ENCODE data around the gene PIKFYVE.
A peak's percentile ranks its signal among the peaks of the same experiment; 100 is the strongest.
"Not testable (repeated sequence)": the region's sequence is repeated elsewhere in the genome, so short reads cannot be mapped to it uniquely, and the experiment has no call there.

The PIKFYVE gene, protein sequence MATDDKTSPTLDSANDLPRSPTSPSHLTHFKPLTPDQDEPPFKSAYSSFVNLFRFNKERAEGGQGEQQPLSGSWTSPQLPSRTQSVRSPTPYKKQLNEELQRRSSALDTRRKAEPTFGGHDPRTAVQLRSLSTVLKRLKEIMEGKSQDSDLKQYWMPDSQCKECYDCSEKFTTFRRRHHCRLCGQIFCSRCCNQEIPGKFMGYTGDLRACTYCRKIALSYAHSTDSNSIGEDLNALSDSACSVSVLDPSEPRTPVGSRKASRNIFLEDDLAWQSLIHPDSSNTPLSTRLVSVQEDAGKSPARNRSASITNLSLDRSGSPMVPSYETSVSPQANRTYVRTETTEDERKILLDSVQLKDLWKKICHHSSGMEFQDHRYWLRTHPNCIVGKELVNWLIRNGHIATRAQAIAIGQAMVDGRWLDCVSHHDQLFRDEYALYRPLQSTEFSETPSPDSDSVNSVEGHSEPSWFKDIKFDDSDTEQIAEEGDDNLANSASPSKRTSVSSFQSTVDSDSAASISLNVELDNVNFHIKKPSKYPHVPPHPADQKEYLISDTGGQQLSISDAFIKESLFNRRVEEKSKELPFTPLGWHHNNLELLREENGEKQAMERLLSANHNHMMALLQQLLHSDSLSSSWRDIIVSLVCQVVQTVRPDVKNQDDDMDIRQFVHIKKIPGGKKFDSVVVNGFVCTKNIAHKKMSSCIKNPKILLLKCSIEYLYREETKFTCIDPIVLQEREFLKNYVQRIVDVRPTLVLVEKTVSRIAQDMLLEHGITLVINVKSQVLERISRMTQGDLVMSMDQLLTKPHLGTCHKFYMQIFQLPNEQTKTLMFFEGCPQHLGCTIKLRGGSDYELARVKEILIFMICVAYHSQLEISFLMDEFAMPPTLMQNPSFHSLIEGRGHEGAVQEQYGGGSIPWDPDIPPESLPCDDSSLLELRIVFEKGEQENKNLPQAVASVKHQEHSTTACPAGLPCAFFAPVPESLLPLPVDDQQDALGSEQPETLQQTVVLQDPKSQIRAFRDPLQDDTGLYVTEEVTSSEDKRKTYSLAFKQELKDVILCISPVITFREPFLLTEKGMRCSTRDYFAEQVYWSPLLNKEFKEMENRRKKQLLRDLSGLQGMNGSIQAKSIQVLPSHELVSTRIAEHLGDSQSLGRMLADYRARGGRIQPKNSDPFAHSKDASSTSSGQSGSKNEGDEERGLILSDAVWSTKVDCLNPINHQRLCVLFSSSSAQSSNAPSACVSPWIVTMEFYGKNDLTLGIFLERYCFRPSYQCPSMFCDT (N-terminal part only)

DNA sequence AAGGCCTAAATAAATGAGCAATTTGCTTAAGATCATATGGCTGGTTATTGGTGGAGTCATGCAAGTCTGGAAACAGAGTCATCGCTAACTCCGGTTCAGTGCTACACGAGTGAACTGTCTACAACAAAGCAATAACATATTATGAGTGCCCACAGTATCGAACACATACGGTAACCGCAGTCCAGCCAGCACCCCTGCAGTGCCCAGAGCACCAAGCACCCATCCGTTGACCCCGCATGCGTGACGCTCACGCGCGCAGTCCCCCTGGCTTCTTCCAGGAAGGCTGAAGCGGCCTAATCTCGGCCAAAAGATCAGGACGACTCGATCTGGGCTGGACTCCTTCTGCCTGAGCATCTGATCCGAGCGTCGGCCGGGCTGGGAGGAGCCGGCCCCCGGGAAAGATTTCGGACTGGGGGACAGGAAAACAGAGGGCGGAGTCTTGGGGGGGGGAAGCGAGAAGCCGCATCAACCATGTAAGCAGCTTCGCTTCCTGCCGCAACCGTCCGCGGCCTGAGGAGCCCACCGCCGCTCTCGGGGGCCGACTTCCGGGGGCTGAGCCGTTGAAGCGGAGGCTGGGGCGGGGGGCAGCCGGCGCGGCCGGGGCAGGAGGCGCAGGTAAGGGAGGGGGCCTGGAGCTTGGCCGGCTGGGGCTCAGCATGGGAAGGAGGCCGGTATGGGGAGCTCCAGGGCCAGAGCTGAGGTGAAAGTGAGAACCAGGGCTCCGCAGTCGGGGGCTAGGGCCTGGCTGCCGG lies at the start of gene PIKFYVE:
Gene PIKFYVE, plus strand, starts transcription at position 455 of the 752 bp plus-strand sequence. CDS start 5,265 bp downstream, outside the sequence.
- peak; percentile 99 for DNase-seq (ENCODE audit: low read depth)

DNA sequence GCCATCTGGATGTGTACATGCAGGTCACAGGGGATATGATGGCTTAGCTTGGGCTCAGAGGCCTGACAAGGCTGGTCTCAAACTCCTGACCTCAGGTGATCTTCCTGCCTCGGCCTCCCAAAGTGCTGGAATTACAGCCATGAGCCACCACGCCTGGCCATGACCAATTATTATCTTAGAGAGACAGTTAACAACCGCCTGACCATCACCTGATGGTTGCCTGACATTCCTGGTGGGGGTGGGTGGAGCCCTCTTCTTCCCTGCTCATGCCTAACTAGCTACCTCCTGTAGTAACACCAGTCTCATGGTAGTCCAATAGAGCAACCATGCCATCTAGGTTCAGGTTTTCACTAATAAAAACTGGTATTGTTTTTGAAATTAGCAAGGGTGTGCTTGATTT lies 44.2 kb upstream of the PIKFYVE start:
- not testable (repeated sequence) for DNase-seq (ENCODE audit: low read depth)

DNA sequence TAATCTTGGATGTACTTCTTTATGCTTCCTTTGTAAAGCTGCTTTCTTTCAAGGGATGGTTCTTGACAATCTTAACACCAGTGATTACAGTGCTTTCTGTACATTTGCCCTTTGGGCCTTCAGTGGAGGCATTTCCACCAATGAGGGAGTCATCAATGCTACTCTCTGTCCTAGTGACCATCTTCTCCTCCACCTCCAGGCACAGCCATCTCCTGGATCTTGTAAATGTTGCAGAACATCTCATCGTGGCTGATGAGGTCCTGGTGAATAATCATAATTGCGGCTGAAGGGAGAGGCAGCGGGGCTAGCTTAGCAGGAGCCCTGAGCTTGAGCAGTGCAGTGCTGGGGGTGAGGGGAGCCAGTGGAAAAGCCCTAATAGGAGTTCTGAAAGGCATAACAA lies 43.7 kb upstream of the PIKFYVE start:
- DNase-seq (ENCODE audit: low read depth): no peak

DNA sequence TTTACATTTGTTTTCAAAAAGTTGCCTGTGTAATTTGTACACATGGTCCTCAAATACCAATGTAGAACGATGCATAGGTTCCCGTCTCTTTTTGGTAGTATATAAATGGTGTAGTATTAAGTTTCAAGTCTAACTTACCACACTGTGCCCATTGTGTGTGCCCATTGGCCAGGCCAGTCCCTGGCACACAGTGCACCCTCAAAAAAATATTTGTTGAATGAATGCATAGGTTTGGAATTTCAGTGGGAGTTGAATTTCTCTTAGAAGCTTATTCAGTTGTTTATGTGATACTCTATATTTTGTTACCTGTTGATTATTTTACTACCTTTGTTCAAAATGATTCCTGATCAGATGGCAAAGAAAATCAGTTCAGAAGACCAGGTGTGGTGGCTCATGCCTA lies 41.3 kb upstream of the PIKFYVE start:
- DNase-seq (ENCODE audit: low read depth): peak; percentile 5

DNA sequence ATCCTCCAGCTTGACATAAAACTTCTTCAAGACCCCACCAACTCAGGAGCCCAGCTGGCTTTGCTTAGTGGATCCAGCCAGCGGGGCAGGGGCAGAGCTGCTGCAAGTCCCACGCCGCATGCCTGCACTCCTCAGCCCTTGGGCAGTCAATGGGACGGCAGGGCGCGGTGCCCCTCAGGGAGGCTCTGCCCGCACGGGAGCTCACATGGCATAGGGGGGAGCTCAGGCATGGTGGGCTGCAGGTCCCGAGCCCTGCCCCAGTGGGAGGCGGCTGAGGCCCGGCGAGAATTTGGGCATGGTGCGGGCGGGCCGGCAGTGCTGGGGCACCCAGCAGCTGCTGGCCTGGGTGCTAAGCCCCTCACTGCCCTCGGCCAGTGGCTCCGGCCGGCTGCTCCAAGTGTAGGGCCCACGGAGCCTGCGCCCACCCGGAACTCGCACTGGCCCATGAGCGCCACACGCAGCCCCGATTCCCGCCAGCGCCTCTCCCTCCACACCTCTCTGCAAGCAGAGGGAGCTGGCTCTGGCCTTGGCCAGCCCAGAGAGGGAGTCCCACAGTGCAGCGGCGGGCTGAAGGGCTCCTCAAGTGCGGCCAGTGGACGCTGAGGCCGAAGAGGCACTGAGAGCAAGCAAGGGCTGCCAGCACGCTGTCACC lies 38.3 kb upstream of the PIKFYVE start:
- DNase-seq (ENCODE audit: low read depth): no peak

DNA sequence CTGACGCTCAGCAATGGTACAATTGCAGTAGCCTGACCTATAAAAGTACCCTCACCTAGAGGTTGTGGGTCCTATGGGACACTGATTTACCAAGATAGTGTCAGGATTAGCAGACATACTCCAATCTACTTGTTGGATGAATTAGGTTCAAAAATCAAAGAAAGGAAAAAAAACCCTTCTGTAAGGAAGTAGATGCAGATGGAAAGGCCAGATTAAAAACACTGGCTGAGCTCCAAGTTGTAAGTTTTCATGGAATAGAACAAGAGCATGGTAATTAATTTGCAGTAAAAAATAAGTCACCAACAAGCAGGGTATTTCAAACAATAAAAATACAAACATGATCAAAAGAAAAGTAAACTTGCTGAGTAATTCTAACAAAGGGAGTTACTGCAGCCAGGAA lies 37.6 kb upstream of the PIKFYVE start:
- DNase-seq (ENCODE audit: low read depth): no peak

DNA sequence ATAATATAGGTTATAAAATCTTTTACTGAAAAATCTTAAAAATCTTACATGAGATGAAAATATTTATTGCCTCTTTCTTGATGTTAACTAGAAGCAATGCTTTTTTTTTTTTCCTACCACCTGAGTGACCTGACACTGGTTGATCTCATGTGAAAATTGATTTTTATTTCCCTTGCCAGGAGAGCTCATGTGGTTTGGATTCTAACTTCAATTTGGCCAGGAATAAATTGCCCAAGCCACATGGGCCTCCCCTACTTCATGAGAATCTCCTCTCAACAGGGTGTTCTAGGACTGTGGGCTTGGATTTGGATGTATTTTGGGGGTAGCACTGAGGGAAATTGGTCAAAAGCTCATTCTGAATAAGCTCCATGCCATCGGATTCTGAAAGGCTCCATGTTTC lies 31.3 kb upstream of the PIKFYVE start:
- DNase-seq (ENCODE audit: low read depth): no peak

DNA sequence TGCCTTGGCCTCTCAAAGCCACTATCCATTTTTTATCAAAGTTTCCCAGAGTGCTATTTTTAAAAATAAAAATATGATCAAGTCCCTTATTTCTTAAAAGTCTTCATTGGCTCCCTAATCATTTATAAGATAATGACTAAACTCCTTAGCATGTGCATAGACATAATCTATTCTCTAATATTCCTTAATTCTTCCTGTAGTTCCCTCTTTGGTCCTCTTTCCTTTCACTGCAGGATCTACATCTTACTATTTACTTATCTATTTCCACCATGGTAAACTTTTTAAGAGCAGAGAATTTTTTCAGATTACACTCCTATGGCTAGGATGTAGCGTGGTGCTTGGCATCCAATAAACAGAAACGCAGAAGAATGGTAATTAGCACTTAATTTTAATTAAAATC lies 30.2 kb upstream of the PIKFYVE start:
- no peak for DNase-seq (ENCODE audit: low read depth)

DNA sequence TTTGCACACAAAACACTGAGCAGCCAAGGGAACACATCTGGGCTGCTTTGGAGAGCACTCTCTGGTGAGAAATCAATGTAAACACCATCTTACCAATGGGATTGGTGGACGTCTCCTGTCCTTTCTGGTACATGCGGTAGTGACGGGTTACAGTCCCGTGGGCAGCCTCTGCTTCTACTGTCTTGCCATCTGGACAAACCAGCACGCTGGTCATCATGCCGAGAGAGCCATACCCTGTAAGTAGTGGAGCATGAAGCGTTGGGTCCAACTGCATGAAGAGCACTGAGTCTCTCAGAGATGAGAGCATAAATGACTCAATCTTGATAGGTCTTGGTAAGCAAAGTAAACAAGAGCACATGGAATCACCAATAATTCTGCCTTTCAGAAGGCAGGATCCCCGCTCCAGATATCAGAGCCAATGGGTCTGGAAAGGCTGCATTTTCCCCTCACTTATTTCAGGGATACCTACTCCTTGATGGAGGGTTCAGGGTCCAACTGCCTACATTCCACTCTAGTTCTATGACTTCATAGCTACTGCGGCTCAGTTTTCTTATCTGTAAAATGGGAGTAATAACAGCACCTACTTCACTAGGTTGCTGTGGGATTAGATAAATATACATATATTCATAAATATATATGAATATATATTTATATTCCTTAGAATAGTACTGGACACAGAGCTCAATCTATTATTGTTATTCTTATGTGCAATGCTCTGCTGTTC lies 26.1 kb upstream of the PIKFYVE start:
- no peak for DNase-seq (ENCODE audit: low read depth)

DNA sequence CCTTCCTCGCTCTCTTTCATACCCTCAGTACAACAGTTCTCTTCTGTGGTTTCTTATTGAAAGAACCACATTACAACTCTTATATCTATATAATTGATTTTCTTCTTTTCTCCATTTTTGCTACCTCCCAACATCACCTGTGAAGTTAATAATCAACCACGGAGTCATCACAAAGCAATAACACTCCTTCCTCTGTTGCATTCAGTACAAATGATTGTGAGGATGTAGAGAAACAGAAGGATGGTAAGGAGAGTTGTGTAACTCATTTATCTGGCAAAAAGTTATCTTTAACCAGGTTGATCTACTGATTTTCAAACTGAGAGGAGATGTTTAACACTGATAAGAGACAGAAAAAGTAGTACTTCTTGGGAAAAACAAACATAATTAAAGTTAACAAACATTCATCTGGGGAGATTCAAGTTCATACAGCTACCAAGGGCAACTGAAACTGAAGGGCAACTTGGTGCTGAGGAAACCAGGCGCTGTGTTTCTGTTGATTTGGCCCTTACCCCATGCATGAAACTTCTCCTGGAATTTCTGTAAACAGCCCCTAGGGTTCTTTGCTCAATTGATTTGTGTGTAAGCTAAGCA lies 25.3 kb upstream of the PIKFYVE start:
- DNase-seq (ENCODE audit: low read depth): no peak

DNA sequence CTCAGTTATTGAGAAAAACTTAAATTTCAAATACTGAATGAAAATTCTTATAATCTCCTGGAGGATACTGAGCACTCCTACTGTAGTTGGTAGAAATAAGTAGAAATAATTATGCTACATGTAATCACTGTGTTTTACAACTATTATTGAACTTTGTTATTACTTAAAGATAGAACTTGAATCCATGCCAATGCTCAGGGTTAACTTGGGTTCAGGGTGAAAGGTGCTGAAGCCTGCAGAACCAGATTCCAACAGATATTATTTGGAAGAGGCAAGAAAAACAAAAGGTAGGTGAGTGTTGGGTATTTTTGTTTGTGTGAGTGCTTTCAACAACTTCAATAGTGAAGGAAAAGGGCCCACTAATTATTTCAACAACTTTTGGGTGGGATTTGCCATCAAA lies 21.6 kb upstream of the PIKFYVE start:
- no peak for DNase-seq (ENCODE audit: low read depth)

DNA sequence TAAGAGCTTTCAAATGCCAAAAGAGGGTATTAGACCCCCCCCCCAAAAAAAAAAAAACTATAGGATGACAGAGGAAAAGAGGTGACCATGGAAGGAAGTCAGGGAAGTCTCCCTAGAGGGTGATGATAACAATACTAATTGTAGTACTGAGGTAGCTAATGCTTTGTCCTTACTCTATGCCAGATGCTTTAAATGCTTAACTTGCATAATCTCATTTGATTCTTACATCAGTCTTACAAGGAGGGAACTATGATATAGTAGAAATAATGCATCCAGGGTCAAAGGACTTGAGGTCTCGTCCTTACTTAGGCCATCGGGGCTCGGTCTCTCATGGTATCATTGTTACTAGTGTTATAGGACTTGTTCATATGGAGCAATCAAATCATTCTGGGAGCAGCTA lies 20.3 kb upstream of the PIKFYVE start:
- DNase-seq (ENCODE audit: low read depth): no peak

DNA sequence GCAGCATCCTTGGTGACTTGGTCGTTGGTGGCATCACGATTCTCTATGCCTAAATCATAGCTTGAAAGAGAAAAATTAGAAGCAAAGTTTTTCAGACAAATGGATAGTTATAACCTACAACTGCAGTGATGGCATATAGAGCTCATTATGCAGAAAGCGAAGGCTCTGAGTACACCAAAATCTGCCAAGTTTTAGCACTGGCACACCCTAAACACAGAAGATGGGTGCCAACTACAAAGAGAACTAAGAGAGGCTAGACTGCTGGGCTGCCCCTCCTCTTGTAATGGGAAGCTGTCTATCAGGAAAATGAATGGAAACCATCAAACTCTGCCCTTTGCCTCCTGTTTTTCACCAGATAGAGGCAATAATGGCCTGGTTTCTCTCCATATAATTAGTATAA lies 17.5 kb upstream of the PIKFYVE start:
- no peak for DNase-seq (ENCODE audit: low read depth)

DNA sequence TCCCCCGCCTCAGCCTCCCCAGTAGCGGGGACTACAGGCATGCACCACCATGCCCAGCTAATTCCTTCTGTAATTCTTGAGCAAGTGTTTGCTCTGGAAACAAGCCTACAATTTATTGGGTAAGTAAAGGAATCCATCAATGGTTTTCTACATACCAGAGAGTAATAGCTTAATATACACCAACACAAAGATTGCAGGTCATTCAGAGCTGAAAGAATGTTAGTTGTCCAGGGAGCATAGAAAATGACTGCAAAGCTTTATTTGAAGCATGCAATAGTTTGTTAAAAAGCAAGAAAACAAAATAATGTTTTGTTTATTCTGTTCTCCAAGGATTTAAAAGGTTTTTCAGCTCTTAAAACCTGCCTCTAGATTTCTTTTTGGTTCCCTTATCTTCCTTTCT lies 16.8 kb upstream of the PIKFYVE start:
- DNase-seq (ENCODE audit: low read depth): peak; percentile 30

DNA sequence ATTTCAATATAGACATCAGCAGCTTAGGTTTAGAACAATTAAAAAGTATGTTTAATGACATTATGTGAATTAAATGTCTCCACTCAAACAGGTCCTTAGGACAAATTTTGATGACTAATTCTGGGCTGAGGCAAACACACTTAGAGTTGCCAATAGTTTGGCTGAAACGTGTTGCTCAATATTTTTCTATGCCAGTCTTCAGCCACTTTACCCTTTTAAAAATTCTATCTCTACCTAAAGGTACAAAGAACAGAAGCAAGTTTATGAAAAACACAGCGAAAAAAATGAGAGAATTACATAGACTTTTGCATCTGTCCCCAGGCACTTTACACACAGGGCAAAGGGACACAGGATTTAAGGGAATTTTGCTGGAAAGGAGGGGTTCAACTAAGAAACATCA lies 15.7 kb upstream of the PIKFYVE start:
- peak; percentile 57 for DNase-seq (ENCODE audit: low read depth)

DNA sequence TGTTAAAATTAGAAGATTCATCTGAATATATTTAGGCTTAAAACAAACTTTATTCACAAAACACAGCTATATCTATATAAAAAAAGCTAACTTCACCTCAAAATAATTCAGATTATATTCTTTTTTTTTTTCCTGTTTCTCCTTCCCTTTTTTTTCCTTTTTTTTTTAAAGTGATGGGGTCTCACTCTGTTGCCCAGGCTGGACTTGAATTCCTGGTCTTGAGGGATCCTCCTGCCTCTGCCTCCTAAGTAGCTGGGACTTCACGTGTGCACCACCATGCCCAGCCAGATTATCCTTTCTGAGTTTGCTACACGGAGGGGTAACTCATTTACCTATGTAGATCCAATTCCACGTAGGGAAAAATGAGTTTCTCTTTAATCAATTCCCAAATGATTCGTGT lies 15.0 kb upstream of the PIKFYVE start:
- DNase-seq (ENCODE audit: low read depth): no peak

DNA sequence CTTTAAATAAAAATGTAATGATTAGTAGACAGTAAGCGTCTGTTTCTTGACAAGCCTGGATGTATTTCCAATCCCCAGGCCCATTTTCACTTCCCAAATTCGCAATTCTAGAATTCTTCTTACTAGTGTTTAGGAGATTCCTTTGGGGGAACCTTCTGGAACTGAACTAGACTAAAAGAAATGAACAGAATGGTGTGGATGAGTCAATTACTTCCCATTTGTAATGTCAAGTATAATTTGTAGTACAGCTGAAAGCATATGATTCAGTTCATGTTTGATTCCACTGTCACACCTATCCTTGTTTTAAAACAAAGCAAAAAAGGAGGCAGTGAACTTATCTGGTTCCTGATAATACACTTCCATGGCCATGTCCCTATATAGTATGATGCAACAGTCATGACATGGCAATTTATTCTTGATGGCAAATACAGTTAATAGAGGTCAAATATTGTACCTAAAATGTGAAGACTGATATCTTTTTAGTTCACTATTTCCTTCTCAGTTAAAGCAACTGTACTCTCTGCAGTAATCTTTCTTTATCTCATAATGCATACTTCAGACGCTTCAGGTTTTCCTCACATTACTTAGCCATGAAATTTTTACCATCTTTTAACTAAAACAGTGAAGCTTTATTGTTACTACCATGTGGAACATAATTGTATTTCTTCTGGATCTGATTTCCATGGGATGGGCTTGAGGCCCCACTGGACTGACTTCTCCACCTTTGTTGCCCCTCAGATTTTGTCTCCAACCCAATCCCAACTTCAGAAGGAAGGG lies 13.2 kb upstream of the PIKFYVE start:
- DNase-seq (ENCODE audit: low read depth): no peak

DNA sequence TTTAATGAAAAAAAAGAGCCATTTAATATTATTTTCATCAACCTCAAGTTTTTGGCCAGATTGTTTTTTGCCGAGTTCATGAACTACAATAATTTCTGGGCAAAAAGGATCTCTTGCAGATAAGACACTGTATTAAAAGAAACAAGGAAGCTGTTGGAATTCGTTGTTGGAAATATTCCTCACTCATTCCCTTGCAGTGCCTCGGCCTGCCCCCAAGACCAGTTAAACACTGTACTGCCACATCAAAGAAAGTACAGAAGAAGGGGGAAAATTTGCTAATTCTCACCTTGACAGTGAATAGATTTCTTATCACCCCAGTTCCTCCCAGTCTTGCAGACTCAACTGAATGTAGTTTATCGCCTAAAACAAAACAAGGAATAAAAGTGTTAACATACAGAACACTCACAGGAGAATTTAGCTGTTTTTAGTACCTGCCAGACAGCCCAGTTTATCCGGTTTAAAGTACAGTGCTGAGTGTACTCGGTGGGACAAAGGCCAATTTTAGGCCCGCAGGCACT lies 12.4 kb upstream of the PIKFYVE start:
- no peak for DNase-seq (ENCODE audit: low read depth)

All from fibroblast of gingiva (primary cell).